SIG-M5 treated with dmso at 0.1 percent for 504 hours (cell line): ENCODE data around the gene RSPH3.
"Not testable (repeated sequence)": the region's sequence is repeated elsewhere in the genome, so short reads cannot be mapped to it uniquely, and the experiment has no call there.

Experiments
- DNase-seq: peaks from one replicate; lab custom pipeline; 2025; ENCODE audit not compliant: unreplicated experiment; lab: John Stamatoyannopoulos, UW

RSPH3 gene

GRCh38 chr6:158978757-158979156 is 21.2 kb downstream of the RSPH3 start:
- DNase-seq = no peak

- peak; percentile 10 for DNase-seq
These were observed 22.6 kb downstream of the RSPH3 start for GRCh38 chr6:158977382-158977781.

- DNase-seq = peak; percentile 25
These were observed 27.5 kb downstream of the RSPH3 start for GRCh38 chr6:158972241-158973233.

DNA sequence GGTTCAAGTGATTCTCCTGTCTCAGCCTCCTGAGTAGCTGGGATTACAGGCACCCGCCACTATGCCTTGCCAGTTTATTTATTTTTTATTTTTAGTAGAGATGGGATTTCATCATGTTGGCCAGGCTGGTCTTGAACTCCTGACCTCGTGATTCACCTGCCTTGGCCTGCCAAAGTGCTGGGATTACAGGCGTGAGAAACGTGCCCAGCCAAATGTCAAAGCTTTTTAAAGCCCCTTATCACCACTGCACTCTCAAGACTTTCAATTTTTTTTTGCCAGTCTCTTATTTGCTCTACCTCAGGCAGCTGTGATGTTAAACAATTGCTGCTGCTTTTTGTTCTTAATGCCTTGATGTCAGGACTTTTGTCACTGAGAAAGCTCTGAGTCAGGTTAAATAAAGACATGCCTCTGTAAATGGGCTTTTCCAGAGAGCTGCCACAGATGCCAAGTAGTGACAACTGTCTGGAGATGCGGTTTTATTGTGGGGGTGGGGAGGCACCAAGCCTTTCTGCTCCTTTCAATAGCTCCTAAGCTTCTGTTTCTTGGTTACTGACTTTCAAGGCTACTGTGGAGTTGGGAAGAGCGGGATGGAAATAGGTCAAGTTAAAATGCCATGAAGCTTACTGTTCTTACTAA is 29.2 kb downstream of the RSPH3 start:
- DNase-seq = no peak

- DNase-seq = no peak
These were observed 30.9 kb downstream of the RSPH3 start for GRCh38 chr6:158969148-158969547.

- no peak for DNase-seq
These were observed 36.8 kb downstream of the RSPH3 start for GRCh38 chr6:158963020-158963808.

- no peak for DNase-seq
These were observed 37.6 kb downstream of the RSPH3 start for GRCh38 chr6:158962371-158962770.

DNA sequence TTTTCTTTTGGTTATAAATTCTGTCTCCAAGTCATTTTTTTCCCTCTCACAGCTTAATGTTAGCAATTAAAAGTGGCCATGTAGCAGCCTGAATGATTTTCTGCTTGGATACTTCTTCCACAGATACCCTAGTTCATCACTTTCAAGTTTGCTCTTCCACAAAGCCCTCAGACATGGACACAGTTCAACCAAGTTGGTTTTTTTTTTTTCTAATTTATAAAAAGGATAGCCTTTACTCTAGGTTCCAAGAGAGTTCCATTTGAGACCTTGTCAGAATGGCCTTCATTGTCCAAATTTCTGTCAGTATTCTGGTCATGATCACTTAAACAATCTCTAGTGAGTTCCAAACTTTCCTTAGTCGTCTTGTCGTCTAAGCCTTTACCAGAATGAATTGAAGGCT is 40.0 kb downstream of the RSPH3 start:
- DNase-seq = no peak

GRCh38 chr6:158959552-158959951 is 40.5 kb downstream of the RSPH3 start:
- no peak for DNase-seq

DNA sequence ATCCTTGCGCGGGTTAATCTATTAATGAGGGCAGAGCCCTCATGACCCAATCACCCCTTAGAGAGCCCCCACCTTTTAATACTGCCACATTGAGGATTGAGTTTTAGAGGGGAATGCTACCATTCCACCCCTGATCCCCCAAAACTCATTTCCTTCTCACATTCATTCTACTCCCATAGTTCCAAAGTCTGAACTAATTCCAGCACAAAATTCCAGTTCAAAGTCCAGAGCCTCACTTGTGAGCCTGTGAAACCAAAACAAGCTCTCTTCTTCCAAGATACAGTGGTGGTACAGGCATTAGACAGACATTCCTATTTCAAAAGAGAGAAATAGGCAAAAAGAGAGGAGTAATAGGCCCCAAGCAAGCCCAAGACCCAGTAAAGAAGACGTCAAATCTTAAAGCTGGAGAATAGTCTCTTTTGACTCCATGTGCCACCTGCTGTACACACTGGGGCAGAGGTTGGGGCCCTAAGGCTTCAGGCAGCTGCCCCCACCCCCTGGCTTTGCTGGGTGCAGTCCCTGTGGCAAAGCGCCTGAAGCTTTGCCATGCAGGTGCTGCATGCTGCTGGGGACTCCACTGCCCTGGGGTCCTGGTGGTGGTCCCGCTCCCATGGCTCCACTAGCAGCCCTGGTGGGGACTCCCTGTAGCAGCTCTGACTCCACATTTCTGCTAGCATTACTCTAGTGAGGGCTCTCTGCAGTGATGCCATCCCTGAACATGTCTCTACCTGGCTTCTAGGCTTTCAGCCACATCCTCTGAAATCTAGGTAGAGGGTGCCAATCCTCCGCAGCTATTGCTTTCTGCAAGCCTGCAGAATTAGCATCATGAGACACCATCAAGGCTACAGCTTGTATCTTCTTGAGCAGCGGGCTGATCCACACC is 41.3 kb downstream of the RSPH3 start:
- DNase-seq = no peak

DNA sequence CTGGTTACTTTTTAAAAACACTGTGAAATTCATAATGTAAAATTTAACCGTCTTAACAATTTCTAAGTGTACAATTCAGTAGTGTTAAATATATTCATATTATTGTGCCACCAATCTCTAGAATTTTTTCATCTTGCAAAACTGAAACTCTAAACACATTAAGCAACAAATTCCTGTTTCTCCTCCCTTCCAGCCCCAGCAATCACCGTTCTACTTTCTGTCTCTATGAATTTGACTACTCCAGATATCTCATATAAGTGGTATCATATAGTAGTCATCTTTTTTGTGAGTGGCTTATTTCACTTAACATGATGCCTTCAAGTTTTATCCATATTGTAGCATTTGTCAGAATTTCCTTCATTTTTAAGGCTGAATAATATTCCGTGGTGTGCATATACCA is 44.7 kb downstream of the RSPH3 start:
- DNase-seq = no peak

DNA sequence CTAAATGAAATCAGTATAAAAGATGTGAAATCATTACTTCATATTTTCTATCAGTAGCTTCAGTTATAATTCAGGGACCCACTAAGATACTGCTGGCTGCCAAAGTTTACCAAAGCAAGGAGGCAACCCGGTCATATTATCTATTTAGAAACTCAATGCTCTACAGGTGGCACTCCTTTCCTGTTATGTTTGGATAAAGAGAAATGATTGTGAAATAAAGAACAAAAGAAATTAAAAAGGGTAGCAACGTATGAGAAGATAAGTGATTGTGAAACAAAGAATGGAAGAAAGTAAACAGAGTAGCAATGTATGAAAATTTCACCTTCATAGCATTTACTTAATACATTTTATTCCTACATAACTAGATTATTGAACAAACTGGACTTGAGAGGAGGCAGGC is 45.2 kb downstream of the RSPH3 start:
- no peak for DNase-seq

GRCh38 chr6:158952011-158952410 is 48.0 kb downstream of the RSPH3 start:
- DNase-seq = not testable (repeated sequence)

GRCh38 chr6:158951565-158951964 is 48.4 kb downstream of the RSPH3 start:
- not testable (repeated sequence) for DNase-seq

- DNase-seq = no peak
These were observed 52.7 kb downstream of the RSPH3 start for GRCh38 chr6:158947284-158947683.

DNA sequence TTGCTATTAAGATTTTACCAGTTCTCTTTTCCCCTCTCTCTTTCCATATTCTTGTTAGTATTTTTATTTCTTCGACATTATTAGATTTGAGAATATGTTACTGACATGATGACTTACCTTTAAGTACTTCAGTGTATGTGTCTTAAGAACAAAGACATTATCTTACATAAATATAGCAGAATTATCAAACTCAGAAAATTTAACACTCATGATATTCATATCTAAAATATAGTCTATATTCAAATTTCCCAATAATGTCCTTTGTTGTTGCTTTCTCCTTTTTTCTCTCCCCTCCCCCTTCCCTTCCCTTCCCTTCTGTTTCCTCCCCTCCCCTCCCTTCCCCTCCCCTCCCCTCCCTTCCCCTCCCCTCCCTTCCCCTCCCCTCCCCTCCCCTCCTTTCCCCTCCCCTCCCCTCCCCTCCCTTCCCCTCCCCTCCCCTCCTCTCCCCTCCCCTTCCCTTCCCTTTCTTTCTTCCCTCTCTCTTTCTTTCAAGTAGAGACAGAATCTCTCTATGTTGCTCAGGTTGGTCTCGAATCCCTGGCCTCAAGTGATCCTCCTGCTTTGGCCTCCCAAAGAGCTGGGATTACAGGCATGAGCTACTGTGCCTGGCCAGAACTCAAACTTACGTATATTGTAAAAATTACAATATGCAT is 56.5 kb downstream of the RSPH3 start:
- DNase-seq = no peak

DNA sequence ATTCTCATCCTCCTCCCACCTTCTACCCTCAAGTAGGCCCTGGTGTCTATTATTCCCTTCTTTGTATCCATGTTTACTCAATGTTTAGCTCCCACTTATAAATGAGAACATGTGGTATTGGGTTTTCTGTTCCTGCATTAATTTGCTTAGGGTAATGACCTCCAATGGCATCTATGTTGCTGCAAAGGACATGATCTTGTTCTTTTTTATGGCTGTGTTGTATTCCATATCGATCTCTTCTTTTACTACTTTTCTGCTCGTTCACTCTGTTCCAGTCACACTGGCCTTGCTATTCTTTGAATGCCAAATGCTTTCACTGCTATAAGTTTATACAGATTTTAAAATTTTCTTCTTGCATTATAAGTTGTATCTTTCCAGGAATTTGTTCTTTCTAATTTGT is 57.7 kb downstream of the RSPH3 start:
- no peak for DNase-seq

DNA sequence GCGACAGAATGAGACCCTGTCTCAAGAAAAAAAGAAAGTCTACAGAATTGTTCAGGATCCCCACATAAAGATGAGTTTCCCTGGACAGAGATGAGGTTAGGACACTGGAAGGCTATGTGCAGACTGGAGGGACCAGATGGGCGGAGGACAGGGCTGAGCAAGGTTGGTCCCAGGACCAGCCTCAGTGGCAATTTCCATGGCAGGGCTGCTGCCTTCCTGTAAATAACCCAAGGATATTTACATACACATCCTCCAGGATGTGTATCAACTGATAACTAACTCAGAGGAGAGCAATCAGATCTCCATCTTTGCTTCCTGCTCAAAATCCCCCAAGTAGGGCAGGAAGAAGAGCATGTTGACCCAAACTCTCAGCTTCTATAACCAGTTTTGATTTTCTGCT is 58.8 kb downstream of the RSPH3 start:
- DNase-seq = no peak

DNA sequence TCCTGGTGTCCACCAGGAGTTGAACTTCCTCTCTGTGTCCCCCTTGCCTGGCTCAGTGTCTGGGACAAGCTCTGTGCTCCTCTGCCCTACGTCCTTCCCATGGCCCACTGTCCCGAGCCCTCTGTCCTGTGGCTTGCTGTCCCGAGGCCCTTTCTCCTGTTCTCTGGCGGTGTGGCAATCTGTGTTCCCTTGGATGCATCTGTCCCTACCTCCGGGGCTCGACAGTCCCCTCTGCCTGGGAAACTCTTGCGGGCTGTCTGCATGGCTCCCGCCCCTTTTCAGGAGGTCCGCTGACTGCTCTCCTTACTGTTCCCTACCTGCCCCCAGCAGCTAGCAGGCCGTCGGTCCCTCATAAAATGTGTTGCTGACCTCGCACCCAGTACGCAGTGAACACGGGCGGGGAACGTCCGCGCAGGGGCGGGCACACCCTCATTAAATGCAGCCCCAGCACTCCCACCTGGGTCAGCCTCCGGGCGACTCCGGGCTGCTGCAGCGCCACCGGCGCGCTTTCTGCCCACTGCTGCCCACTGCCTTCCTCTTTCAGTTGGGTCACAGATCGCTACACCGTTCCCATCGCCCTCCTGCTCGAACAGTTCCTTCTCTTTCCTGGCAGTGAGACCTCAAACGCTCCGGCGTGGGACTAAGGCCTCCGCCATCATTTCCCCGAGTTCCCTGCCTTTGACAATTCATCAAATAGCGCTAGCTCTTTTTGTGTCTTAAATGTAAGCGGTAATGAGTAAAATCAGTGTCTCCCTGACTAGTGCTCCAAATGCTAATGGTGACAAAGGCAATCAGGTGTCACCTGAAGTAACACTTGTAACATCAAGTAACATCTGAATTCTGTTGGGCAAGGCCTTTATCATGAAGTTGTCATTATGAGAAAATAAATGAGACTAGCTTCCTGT is 60.5 kb downstream of the RSPH3 start:
- DNase-seq = no peak
